Middle frontal gyrus (tissue), 1 donor: ENCODE data around the gene TXNDC16.
A peak's percentile ranks its signal among the peaks of the same experiment; 100 is the strongest.
"Not testable (repeated sequence)": the region's sequence is repeated elsewhere in the genome, so short reads cannot be mapped to it uniquely, and the experiment has no call there.

Experiments used
- DNase-seq: peaks from one replicate; pipeline ENCODE4 v3.0.0-alpha.2; 2015; ENCODE audit warnings: low spot score; ENCODE audit errors: extremely low spot score

The TXNDC16 gene

GRCh38 chr14:52552063-52552988, at the start of gene TXNDC16, which contains the start of gene GPR137C:
TXNDC16 (minus strand) TSS chr14:52552505; CDS start chr14:52543557, 8,948 bp downstream.
GPR137C (plus strand) TSS chr14:52552836; CDS start chr14:52553148, 312 bp downstream.
- DNase-seq: peak; percentile 99

- DNase-seq: no peak
These were observed 47.7 kb upstream of the TXNDC16 start for GRCh38 chr14:52599974-52600373.

- no peak for DNase-seq
These were observed 46.3 kb upstream of the TXNDC16 start for GRCh38 chr14:52598568-52598967.

GRCh38 chr14:52596861-52597260, 44.6 kb upstream of the TXNDC16 start:
- no peak for DNase-seq

- no peak for DNase-seq
These were observed 44.0 kb upstream of the TXNDC16 start for GRCh38 chr14:52596320-52596719.

- DNase-seq: no peak
These were observed 38.0 kb upstream of the TXNDC16 start for GRCh38 chr14:52590318-52590717.

- no peak for DNase-seq
These were observed 37.3 kb upstream of the TXNDC16 start for GRCh38 chr14:52589646-52590045.

- DNase-seq: no peak
These were observed 31.2 kb upstream of the TXNDC16 start for GRCh38 chr14:52583544-52583943.

- no peak for DNase-seq
These were observed 23.6 kb upstream of the TXNDC16 start for GRCh38 chr14:52575858-52576257.

GRCh38 chr14:52568454-52568853, 16.1 kb upstream of the TXNDC16 start:
- not testable (repeated sequence) for DNase-seq

- DNase-seq: no peak
These were observed 10.8 kb upstream of the TXNDC16 start for GRCh38 chr14:52563120-52563519.

- DNase-seq: no peak
These were observed 6.4 kb upstream of the TXNDC16 start for GRCh38 chr14:52558688-52559087.

GRCh38 chr14:52553671-52554575, 1.6 kb upstream of the TXNDC16 start:
- DNase-seq: peak; percentile 56

- DNase-seq: no peak
These were observed 831 bp upstream of the TXNDC16 start for GRCh38 chr14:52553002-52553670.

GRCh38 chr14:52551696-52552062, 626 bp downstream of the TXNDC16 start:
- DNase-seq: no peak

- no peak for DNase-seq
These were observed 1.1 kb downstream of the TXNDC16 start for GRCh38 chr14:52551205-52551604.

GRCh38 chr14:52550661-52551060, 1.6 kb downstream of the TXNDC16 start:
- DNase-seq: no peak

- no peak for DNase-seq
These were observed 4.8 kb downstream of the TXNDC16 start for GRCh38 chr14:52547526-52547925.

GRCh38 chr14:52547027-52547426, 5.3 kb downstream of the TXNDC16 start:
- DNase-seq: no peak

- DNase-seq: no peak
These were observed 6.0 kb downstream of the TXNDC16 start for GRCh38 chr14:52546318-52546670.

GRCh38 chr14:52545584-52546317, 6.6 kb downstream of the TXNDC16 start:
- DNase-seq: no peak
